Measurements from ENCODE around the gene TPM1.

DNA sequence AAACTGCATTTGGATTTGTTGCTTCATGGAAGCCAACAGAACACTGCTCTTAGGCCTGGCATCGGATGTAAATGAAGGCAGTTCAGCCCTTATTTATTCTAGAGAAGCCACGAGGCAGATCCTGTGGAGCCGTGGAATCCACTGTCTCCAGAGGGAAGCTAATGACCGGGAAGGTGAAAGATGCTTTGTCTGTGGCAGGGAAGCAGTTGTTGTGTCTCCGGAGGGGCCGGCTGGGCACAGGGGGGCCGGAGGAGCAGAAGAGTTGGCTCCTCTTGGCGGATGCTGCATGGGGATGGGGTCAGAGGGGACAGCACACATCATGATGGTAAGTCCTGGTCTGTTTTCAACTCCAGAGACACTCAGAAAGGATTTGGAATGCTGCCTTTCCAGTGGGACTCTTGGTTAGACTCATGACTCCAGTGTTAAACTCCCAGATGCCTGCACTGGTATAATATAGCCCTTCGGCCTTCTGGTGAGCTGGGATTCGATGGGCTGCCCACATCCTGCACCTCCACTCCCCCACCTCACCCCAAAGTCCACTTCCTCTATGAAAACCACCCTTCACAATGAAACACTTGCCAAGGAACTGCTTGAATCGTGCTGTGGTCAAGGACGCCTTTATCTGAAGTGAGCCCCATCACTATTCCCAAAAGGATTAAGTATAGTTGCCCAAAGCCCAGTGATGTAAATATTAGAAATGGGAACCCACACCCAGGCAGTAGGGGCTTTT, 33.6 kb downstream of the TPM1 start:
- no peak for TF ChIP-seq EP300 (IDR thresholded peaks at IDR 0.05; ENCODE audit: borderline replicate concordance in 1 of 2, low read depth in 1 of 2, low read length in 1 of 2)
- TF ChIP-seq, protein P1, sequence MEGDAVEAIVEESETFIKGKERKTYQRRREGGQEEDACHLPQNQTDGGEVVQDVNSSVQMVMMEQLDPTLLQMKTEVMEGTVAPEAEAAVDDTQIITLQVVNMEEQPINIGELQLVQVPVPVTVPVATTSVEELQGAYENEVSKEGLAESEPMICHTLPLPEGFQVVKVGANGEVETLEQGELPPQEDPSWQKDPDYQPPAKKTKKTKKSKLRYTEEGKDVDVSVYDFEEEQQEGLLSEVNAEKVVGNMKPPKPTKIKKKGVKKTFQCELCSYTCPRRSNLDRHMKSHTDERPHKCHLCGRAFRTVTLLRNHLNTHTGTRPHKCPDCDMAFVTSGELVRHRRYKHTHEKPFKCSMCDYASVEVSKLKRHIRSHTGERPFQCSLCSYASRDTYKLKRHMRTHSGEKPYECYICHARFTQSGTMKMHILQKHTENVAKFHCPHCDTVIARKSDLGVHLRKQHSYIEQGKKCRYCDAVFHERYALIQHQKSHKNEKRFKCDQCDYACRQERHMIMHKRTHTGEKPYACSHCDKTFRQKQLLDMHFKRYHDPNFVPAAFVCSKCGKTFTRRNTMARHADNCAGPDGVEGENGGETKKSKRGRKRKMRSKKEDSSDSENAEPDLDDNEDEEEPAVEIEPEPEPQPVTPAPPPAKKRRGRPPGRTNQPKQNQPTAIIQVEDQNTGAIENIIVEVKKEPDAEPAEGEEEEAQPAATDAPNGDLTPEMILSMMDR (IDR thresholded peaks at IDR 0.05): no peak
- TF ChIP-seq TEAD4 (IDR thresholded peaks at IDR 0.05; ENCODE audit: borderline replicate concordance, insufficient read depth): no peak
- TF ChIP-seq TAF1 (IDR thresholded peaks at IDR 0.05; ENCODE audit: borderline replicate concordance, low read depth, low read length): no peak
- no peak for TF ChIP-seq MXI1 (IDR thresholded peaks at IDR 0.05; ENCODE audit: low read depth, low read length)
- TF ChIP-seq FOXJ3 (CRISPR knock-in tag; IDR thresholded peaks at IDR 0.05): no peak
- no peak for TF ChIP-seq RFX5 (IDR thresholded peaks at IDR 0.05; ENCODE audit: low read length)
- no peak for TF ChIP-seq RCOR1 (IDR thresholded peaks at IDR 0.05; ENCODE audit: low read length)
- no peak for TF ChIP-seq EZH2phosphoT487 (IDR thresholded peaks at IDR 0.05; ENCODE audit: borderline replicate concordance, low read depth)
- no peak for TF ChIP-seq POLR2AphosphoS5 (IDR thresholded peaks at IDR 0.05; ENCODE audit: low read depth, low read length)
